ENCODE results near the gene FAM184B.
A peak's percentile ranks its signal among the peaks of the same experiment; 100 is the strongest.

FAM184B gene

GRCh38 chr4:17763931-17764330, 17.5 kb downstream of the FAM184B start:
- no peak for TF ChIP-seq CTCF (IDR thresholded peaks at IDR 0.05; ENCODE audit: low read depth, low read length)
- no peak for DNase-seq (ENCODE audit: extremely low read depth, low read depth)

GRCh38 chr4:17763416-17763815, 18.0 kb downstream of the FAM184B start:
- no peak for TF ChIP-seq CTCF (IDR thresholded peaks at IDR 0.05; ENCODE audit: low read depth, low read length)
- no peak for DNase-seq (ENCODE audit: extremely low read depth, low read depth)

GRCh38 chr4:17762726-17763125, 18.7 kb downstream of the FAM184B start:
- peak; percentile 11 for TF ChIP-seq CTCF (IDR thresholded peaks at IDR 0.05; ENCODE audit: low read depth, low read length)
- DNase-seq (ENCODE audit: extremely low read depth, low read depth), result no peak

- no peak for DNase-seq (ENCODE audit: extremely low read depth, low read depth)
- no peak for TF ChIP-seq CTCF (IDR thresholded peaks at IDR 0.05; ENCODE audit: low read depth, low read length)
These were observed 20.4 kb downstream of the FAM184B start for GRCh38 chr4:17761062-17761461.

- TF ChIP-seq CTCF (IDR thresholded peaks at IDR 0.05; ENCODE audit: low read depth, low read length), result no peak
- no peak for DNase-seq (ENCODE audit: extremely low read depth, low read depth)
These were observed 20.8 kb downstream of the FAM184B start for GRCh38 chr4:17760626-17761025.

GRCh38 chr4:17758485-17758884, 22.9 kb downstream of the FAM184B start:
- DNase-seq (ENCODE audit: extremely low read depth, low read depth), result no peak
- TF ChIP-seq CTCF (IDR thresholded peaks at IDR 0.05; ENCODE audit: low read depth, low read length), result no peak

GRCh38 chr4:17757621-17758020, 23.8 kb downstream of the FAM184B start:
- no peak for DNase-seq (ENCODE audit: extremely low read depth, low read depth)
- no peak for TF ChIP-seq CTCF (IDR thresholded peaks at IDR 0.05; ENCODE audit: low read depth, low read length)

All from AG09319 (cell line).